Kidney (tissue), 14 donors: ENCODE results near the gene ARMH3. TPM values are rescaled to one million over a fixed set of nuclear protein-coding genes. Genes with fewer than 3 reads are reported as not detected.

Experiments used
- DNase-seq, 5 donors: peaks; one replicate each; pipeline ENCODE4 v3.0.0-alpha.2; 2013 to 2020
- FAIRE-seq: peaks from 2 replicates; lab custom pipeline; 2012; peaks lifted over from hg19 to GRCh38; lab: Jason Lieb, UNC
- H3K27ac ChIP-seq, 2 donors: one replicate each; pipeline ENCODE4 v1.7.0; 2013; ENCODE audit warnings: low read depth in 2 of 2, low read length in 2 of 2, inconsistent platforms in 1 of 2
- H3K27me3 ChIP-seq: one replicate; pipeline ENCODE4 v1.7.1; 2013; ENCODE audit warnings: low read length, inconsistent platforms; ENCODE audit not compliant: control insufficient read depth, insufficient read depth
- H3K36me3 ChIP-seq, 3 donors: one replicate each; pipeline versions ENCODE4 v1.7.0 to v1.7.1; 2013; ENCODE audit warnings: low read length in 3 of 3, control low read depth in 1 of 3, inconsistent platforms in 1 of 3; ENCODE audit not compliant: insufficient read depth in 3 of 3, control insufficient read depth in 2 of 3
- H3K4me1 ChIP-seq, 3 donors: one replicate each; pipeline versions ENCODE4 v1.7.0 to v1.7.1; 2013; ENCODE audit warnings: low read length in 3 of 3, inconsistent platforms in 1 of 3, low read depth in 1 of 3; ENCODE audit not compliant: control insufficient read depth in 2 of 3, insufficient read depth in 2 of 3
- H3K4me3 ChIP-seq, 3 donors: one replicate each; pipeline versions ENCODE4 v1.7.0 to v1.8.1; 2013; ENCODE audit warnings: low read length in 3 of 3, control low read depth in 1 of 3, inconsistent platforms in 1 of 3
- H3K9ac ChIP-seq, 3 donors: one replicate each; pipeline versions ENCODE4 v1.7.0 to v1.7.1; 2013; ENCODE audit warnings: low read length in 3 of 3, control low read depth in 1 of 3, inconsistent platforms in 1 of 3
- H3K9me3 ChIP-seq, 3 donors: one replicate each; pipeline versions ENCODE4 v1.7.0 to v1.7.1; 2013; ENCODE audit warnings: low read length in 3 of 3, control low read depth in 1 of 3, inconsistent platforms in 1 of 3; ENCODE audit not compliant: control insufficient read depth in 2 of 3, insufficient read depth in 1 of 3
- intact Hi-C: fragments of 100-400 bp; cut with DNase I; formaldehyde crosslinking; loops from one replicate; pipeline ENCODE4 v1.11.1; 2022
- polyA plus RNA-seq: library from polyadenylated mRNA; stranded (reverse); fragments of 350-450 nt; fragmentation: Illumina TruSeq; extraction: RNeasy Lipid Tissue Mini Kit (QIAGEN cat#74804); gene quantifications from one replicate; pipeline ENCODE4 v1.2.3, GENCODE V29; 2014; ENCODE audit warnings: low read depth, low replicate concordance; ENCODE audit not compliant: insufficient read depth
- total RNA-seq: library from RNA; stranded (reverse); fragmentation: NEBNext Ultra II Directional; extraction: Animal tissue kit (Norgen Biotek cat#: 25700); gene quantifications from one replicate; pipeline ENCODE4 v1.2.1, GENCODE V29; 2021
- TF ChIP-seq, protein P1 (sequence below): IDR thresholded peaks from 3 replicates; pipeline ENCODE4 v1.5.1; 2012; ENCODE audit warnings: mild to moderate bottlenecking, moderate library complexity, borderline replicate concordance; ENCODE audit not compliant: insufficient read depth; ENCODE audit errors: extremely low read depth
- donor health status: control.
- donor health status: control.
- donor health status: control.
- donor health status: control.
- donor health status: control.
- donor health status: DM: yes; HTN: yes; CAD: no.
- donor health status: Normal renal cell carcinoma (clear cell type).

ARMH3 gene
- total and polyA plus RNA-seq, 2 donors from 2014 or later, result 14.0 to 26.1 TPM

DNA sequence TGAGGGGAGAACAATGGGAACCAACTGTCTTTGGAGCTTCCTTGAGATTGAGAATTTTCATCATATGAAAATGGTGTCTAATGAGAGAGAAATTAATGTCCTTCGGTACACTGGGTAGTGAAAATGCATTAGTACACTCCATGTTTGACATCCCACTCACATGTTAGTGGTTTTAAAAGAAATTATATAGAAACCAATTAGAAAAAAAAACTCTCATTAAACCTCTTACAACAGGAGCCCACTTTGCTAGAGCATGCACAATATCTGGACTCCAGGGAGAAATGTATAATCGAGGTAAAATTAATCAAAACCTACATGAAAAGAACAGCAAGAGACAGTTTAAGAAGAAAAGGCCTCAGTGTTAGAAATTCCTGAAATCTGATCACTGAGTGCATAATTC lies 133.1 kb downstream of the ARMH3 start:
- intact Hi-C loops, result no loop called here
- no peak overlapping the region for H3K27ac ChIP-seq
- H3K4me1 ChIP-seq, result no peaks in the 10 kb centered on the region
- H3K27me3 ChIP-seq, result no peaks in the 10 kb centered on the region
- peaks cover 0 to 2% (median 0%) of the 10 kb centered on the region in 3 donors for H3K36me3 ChIP-seq
- H3K9me3 ChIP-seq, result no peaks in the 10 kb centered on the region
- DNase-seq (no peak), FAIRE-seq (no peak)
- no peak overlapping the region for H3K4me3 ChIP-seq
- no peak overlapping the region for H3K9ac ChIP-seq
- TF ChIP-seq, protein P1, sequence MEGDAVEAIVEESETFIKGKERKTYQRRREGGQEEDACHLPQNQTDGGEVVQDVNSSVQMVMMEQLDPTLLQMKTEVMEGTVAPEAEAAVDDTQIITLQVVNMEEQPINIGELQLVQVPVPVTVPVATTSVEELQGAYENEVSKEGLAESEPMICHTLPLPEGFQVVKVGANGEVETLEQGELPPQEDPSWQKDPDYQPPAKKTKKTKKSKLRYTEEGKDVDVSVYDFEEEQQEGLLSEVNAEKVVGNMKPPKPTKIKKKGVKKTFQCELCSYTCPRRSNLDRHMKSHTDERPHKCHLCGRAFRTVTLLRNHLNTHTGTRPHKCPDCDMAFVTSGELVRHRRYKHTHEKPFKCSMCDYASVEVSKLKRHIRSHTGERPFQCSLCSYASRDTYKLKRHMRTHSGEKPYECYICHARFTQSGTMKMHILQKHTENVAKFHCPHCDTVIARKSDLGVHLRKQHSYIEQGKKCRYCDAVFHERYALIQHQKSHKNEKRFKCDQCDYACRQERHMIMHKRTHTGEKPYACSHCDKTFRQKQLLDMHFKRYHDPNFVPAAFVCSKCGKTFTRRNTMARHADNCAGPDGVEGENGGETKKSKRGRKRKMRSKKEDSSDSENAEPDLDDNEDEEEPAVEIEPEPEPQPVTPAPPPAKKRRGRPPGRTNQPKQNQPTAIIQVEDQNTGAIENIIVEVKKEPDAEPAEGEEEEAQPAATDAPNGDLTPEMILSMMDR, result no peak

DNA sequence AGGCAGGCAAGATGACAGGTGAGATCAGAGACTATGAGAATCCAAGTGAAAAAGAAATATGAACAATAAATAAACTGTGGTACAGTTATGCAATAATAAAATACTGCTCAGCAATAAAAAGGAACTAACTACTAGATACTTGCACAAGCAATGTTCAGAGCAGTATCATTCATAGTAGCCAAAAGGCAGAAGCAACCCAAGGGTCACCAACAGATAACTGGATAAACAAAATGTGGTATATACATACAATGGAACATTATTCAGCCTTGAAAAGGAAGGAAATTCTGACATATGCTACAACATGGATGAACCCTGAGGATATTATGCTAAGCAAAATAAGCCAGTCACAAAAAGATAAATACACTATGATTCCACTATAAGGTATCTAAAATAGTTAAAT lies 135.4 kb downstream of the ARMH3 start:
- Histone ChIP-seq H3K4me3 (no peak overlapping the region), H3K36me3 (peaks cover 0 to 2% (median 0%) of the 10 kb centered on the region in 3 donors), H3K9ac (no peak overlapping the region), H3K27ac (no peak overlapping the region), H3K27me3 (no peaks in the 10 kb centered on the region), H3K4me1 (no peaks in the 10 kb centered on the region), H3K9me3 (no peaks in the 10 kb centered on the region)
- DNase-seq (no peak), FAIRE-seq (no peak)
- intact Hi-C loops, result no loop called here
- TF ChIP-seq, protein P1, result no peak

DNA sequence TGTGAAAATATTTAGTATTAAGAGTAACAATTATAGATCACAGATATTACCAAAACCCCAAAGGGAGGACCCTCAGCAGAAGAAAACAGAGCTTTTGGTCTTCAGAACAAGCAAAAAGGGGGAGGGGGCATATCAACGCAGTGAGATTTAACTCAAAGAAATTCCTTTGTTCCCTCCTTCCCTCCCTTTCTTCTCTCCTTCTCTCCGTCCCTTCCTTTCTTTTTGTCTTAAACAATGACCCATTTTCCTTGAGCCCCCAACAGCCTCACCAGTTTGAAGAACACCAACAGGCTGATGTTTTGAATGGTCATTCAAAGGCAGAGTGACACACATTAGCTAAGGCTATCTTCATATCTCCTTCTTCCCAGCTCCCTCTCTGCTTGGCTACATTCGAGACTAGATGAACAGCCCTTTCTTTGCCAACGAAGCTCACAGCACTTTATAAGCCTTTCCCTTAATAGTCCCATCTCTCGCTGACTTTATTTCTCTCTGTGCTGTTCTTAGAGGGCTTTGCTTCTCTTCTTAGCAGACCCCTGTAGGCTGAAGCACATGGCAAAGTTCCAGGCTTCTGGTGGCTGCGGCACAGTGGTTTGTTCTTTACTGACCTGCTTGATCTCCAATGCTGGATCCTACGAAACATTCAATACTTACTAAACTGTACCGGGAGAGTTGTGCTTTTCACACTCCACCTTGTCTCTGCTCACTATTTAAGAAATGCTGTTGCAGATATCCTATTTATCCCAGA lies 136.8 kb downstream of the ARMH3 start:
- TF ChIP-seq, protein P1, result no peak
- no peak for FAIRE-seq
- intact Hi-C loops, result no loop called here

More for the DNA sequence above, 136.8 kb downstream of the ARMH3 start:
- Histone ChIP-seq H3K4me3 (no peak overlapping the region), H3K27me3 (no peaks in the 10 kb centered on the region), H3K36me3 (peaks cover 0 to 2% (median 0%) of the 10 kb centered on the region in 3 donors), H3K9me3 (no peaks in the 10 kb centered on the region), H3K9ac (no peak overlapping the region), H3K4me1 (no peaks in the 10 kb centered on the region), H3K27ac (no peak overlapping the region)
- no peak for DNase-seq
